SH-SY5Y (cell line): ENCODE data around the gene ITPK1.

Experiments
- GATA2 ChIP-seq: IDR thresholded peaks from 2 replicates; pipeline ENCODE4 v1.6.1; 2011; ENCODE audit warnings: mild to moderate bottlenecking, low read depth, low read length
- GATA3 ChIP-seq: IDR thresholded peaks from 2 replicates; pipeline ENCODE4 v1.6.1; 2011; ENCODE audit warnings: low read depth, mild to moderate bottlenecking, low read length, moderate library complexity

DNA sequence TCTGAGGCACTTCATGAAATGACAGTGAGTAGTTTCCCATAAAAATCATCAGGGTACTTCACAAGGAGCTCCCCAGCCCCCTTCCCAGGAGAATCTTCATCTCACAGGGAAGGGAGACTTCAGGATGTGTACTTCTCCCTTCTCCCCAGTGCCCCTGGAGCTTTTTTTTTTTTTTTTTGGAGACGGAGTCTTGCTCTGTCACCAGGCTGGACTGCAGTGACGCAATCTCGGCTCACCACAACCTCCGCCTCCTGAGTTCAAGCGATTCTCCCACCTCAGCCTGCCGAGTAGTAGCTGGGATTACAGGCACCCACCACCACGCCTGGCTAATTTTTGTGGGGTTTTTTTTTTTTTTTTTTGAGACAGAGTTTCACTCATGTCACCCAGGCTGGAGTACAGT is 10.4 kb downstream of the ITPK1 start:
- TF ChIP-seq GATA3 (no peak), GATA2 (no peak)
